ENCODE measurements around the gene BICC1. TPM values are rescaled to one million over a fixed set of nuclear protein-coding genes. Genes with fewer than 3 reads are reported as not detected.

Gene BICC1
- total and polyA plus RNA-seq, 12 donors = 4.5 to 25.9 (median 9.8) TPM

DNA sequence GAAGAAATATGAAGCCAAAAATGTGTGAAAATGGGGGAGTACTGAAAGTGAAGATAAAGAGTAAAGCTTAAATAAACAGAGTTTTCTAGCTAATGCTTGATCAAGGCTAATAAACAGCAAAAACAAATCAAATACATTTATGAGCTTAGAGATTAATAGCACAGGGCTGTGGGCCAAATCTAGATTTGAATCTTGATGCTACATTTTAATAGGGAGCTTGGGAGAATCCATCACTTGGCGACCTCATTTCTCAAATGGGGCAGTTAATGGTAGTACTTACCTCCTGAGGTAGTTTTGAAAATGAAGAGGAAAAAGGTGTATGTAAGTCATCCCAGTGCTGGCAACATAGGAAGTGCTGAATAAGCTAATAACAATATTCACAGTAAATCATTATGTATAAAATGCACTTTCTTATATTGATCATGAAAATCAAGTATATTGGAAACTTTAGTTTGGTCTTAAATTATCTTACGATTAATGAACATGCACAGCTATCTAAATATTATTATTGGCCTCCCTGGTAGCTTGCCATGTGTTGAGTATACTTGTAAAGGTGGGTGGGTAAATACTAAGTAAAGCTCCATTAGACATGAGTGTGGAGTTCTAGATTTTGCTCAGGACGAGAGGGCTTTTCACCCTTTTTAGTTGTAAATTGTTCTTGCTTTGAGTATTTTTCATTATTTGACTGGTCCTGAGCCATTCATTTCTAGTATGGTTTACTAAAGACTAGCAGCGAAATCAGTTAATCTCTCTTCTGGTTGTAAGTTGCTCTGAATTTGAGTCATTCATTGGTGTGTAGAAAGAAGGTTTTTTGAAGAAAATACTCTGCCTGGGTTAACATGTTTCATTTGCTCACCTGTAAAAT is 5.1 kb downstream of the BICC1 start:
- Histone ChIP-seq H3K4me3 (no peak overlapping the region), H3K9me3 (replicated peaks in 1 of 3) (no peaks in the 10 kb centered on the region), H3K36me3 (replicated peaks in 1 of 2) (no peaks in the 10 kb centered on the region), H3K27me3 (no peaks in the 10 kb centered on the region), H3K4me1 (replicated peaks in 1 of 2) (peaks cover 0 to 8% of the 10 kb centered on the region in 2 donors), H3K27ac (no peak overlapping the region)
- 66 to 83% (median 74%) methylated on average over 4 of the region's 4 CpGs for WGBS, 4 donors
- intact Hi-C loops (cut with DNase I) = no loop called here
- no peak for TF ChIP-seq POLR2A (IDR thresholded peaks at IDR 0.05)
- DNase-seq = no peak

DNA sequence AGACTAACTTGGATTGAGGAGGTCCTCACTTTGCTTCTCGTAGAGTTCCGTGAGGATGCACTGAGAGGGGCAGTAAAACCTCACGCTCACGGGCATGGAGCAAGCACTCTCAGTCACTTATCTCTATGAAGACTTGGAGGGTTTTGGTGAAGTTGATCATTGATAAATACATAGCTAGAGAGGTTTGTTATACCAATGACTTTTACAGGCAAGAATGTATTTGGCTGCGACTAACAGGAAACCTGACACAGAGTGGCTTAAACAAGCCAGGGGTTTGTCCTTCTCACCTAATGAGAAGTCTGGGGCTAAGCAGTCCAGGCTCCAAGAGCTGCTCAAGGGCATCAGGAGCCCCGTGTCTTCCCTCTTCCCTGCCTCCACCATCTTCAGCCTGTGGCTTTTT is 6.1 kb downstream of the BICC1 start:
- TF ChIP-seq, protein P1, sequence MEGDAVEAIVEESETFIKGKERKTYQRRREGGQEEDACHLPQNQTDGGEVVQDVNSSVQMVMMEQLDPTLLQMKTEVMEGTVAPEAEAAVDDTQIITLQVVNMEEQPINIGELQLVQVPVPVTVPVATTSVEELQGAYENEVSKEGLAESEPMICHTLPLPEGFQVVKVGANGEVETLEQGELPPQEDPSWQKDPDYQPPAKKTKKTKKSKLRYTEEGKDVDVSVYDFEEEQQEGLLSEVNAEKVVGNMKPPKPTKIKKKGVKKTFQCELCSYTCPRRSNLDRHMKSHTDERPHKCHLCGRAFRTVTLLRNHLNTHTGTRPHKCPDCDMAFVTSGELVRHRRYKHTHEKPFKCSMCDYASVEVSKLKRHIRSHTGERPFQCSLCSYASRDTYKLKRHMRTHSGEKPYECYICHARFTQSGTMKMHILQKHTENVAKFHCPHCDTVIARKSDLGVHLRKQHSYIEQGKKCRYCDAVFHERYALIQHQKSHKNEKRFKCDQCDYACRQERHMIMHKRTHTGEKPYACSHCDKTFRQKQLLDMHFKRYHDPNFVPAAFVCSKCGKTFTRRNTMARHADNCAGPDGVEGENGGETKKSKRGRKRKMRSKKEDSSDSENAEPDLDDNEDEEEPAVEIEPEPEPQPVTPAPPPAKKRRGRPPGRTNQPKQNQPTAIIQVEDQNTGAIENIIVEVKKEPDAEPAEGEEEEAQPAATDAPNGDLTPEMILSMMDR (IDR thresholded peaks at IDR 0.05) = no peak
- no peak for TF ChIP-seq POLR2A (IDR thresholded peaks at IDR 0.05)
- Histone ChIP-seq H3K4me1 (replicated peaks in 1 of 2) (peaks cover 0 to 2% of the 10 kb centered on the region in 2 donors), H3K36me3 (replicated peaks in 1 of 2) (no peaks in the 10 kb centered on the region), H3K4me3 (no peak overlapping the region), H3K27me3 (no peaks in the 10 kb centered on the region), H3K9me3 (replicated peaks in 1 of 3) (no peaks in the 10 kb centered on the region), H3K27ac (no peak overlapping the region)
- DNase-seq = no peak
- intact Hi-C loops (cut with DNase I) = no loop called here
- 70 to 82% (median 75%) methylated on average over 6 of the region's 6 CpGs for WGBS, 4 donors

- WGBS, 4 donors = 50 to 76% (median 63%) methylated on average over 3 of the region's 3 CpGs
- no peaks in the 10 kb centered on the region for H3K4me1 ChIP-seq (replicated peaks in 1 of 2)
- H3K27me3 ChIP-seq = no peaks in the 10 kb centered on the region
- no peak overlapping the region for H3K27ac ChIP-seq
- TF ChIP-seq, protein P1 (IDR thresholded peaks at IDR 0.05) = no peak
- TF ChIP-seq POLR2A (IDR thresholded peaks at IDR 0.05) = no peak
- H3K4me3 ChIP-seq = no peak overlapping the region
- no peaks in the 10 kb centered on the region for H3K9me3 ChIP-seq (replicated peaks in 1 of 3)
- no peaks in the 10 kb centered on the region for H3K36me3 ChIP-seq (replicated peaks in 1 of 2)
- no peak for DNase-seq
- intact Hi-C loops (cut with DNase I) = no loop called here
Observed at GRCh38 chr10:58529077-58529728, 16.5 kb downstream of the BICC1 start.

DNA sequence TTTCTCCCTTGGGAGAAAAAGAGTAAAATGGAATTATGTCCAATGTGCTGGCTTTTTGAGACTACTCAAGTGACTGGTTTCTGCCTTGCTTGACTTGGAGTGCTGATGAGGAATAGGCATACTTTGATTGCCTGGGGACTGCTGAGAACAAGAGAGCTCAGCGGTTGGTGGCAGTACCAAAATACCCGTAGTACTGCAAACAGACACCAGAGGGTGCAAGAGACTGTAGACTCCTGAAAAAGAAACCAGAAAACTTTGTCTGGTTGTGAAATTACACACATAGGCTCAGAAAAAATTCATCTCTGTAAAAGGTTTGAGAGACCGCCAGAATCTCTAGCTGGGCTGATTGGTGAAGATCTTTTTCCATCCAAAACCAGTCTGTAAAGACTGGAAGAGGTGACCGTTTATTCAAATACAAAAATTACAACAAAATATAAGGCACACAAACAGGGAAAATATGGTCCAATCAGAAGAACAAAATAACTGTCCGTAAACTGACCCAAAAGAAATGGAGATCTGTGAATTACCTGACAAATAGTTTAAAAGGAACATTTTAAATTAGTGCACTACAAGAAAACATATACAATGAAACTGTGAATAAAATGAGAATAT is 18.5 kb downstream of the BICC1 start:
- no peaks in the 10 kb centered on the region for H3K4me1 ChIP-seq (replicated peaks in 1 of 2)
- H3K4me3 ChIP-seq = no peak overlapping the region
- 40 to 49% (median 44%) methylated on average over 5 of the region's 5 CpGs for WGBS, 4 donors
- peak; percentile 49 to 87 (median 68) for DNase-seq
- no peaks in the 10 kb centered on the region for H3K27me3 ChIP-seq
- TF ChIP-seq POLR2A (IDR thresholded peaks at IDR 0.05) = no peak
- TF ChIP-seq, protein P1 (IDR thresholded peaks at IDR 0.05) = peak; percentile 68 to 82 (median 80)
- no peak overlapping the region for H3K27ac ChIP-seq
- no peaks in the 10 kb centered on the region for H3K36me3 ChIP-seq (replicated peaks in 1 of 2)
- no peaks in the 10 kb centered on the region for H3K9me3 ChIP-seq (replicated peaks in 1 of 3)
- intact Hi-C loops (cut with DNase I) = no loop called here
